Measurements from ENCODE around the gene IMPA2.

DNA sequence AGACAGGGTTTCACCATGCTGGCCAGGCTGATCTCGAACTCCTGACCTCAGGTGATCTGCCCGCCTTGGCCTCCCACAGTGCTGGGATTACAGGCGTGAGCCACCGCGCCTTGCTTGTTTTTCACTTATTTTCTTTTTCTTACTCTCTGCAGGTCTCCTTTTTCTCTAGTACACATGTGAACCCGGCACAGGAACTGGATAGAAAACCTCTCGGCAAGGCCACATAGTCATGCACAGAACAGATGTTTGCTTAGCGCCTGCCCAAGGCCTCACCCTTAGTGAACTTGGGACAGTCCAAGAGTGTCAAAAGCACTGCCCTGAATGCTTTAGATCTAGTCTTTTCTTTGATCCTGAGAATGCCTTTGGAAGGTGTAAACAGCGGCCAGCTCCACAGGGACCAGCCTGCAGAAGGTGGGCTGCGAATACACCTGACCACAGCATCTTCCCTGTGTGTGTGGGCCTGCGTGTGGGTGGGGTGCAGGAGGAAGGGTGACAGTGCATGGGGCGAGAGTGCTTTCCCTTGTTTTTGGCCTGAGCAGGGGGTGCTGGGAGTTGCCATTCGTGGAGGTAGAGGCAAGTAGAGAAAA, 27.0 kb downstream of the IMPA2 start:
- TF ChIP-seq, protein P1, sequence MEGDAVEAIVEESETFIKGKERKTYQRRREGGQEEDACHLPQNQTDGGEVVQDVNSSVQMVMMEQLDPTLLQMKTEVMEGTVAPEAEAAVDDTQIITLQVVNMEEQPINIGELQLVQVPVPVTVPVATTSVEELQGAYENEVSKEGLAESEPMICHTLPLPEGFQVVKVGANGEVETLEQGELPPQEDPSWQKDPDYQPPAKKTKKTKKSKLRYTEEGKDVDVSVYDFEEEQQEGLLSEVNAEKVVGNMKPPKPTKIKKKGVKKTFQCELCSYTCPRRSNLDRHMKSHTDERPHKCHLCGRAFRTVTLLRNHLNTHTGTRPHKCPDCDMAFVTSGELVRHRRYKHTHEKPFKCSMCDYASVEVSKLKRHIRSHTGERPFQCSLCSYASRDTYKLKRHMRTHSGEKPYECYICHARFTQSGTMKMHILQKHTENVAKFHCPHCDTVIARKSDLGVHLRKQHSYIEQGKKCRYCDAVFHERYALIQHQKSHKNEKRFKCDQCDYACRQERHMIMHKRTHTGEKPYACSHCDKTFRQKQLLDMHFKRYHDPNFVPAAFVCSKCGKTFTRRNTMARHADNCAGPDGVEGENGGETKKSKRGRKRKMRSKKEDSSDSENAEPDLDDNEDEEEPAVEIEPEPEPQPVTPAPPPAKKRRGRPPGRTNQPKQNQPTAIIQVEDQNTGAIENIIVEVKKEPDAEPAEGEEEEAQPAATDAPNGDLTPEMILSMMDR (IDR thresholded peaks at IDR 0.05), result no peak
- TF ChIP-seq EZH2 (IDR thresholded peaks at IDR 0.05) (no peak), EZH2phosphoT487 (IDR thresholded peaks at IDR 0.05) (no peak)

Data from neural progenitor cell (in vitro differentiated cells).